Measurements from ENCODE around the gene ALDH3A1.

ALDH3A1 gene

GRCh38 chr17:19718613-19719354 is 29.3 kb downstream of the ALDH3A1 start:
- DNase-seq (ENCODE audit: low read depth) = no peak

GRCh38 chr17:19718041-19718612 is 30.0 kb downstream of the ALDH3A1 start:
- DNase-seq (ENCODE audit: low read depth) = no peak

- DNase-seq (ENCODE audit: low read depth) = no peak
Observed at GRCh38 chr17:19717411-19717908, 30.6 kb downstream of the ALDH3A1 start.

- DNase-seq (ENCODE audit: low read depth) = no peak
Observed at GRCh38 chr17:19717031-19717360, 31.1 kb downstream of the ALDH3A1 start.

GRCh38 chr17:19716108-19717030 is 31.7 kb downstream of the ALDH3A1 start, which contains the start of gene SLC47A2:
Gene SLC47A2, minus strand, starts transcription at chr17:19716584. Its CDS starts 29 bp downstream, at chr17:19716555.
- DNase-seq (ENCODE audit: low read depth) = no peak

GRCh38 chr17:19714542-19715411 is 33.3 kb downstream of the ALDH3A1 start:
- no peak for DNase-seq (ENCODE audit: low read depth)

GRCh38 chr17:19713901-19714361 is 34.2 kb downstream of the ALDH3A1 start:
- no peak for DNase-seq (ENCODE audit: low read depth)

GRCh38 chr17:19713462-19713861 is 34.6 kb downstream of the ALDH3A1 start:
- DNase-seq (ENCODE audit: low read depth) = no peak

- no peak for DNase-seq (ENCODE audit: low read depth)
Observed at GRCh38 chr17:19712436-19713004, 35.6 kb downstream of the ALDH3A1 start.

- DNase-seq (ENCODE audit: low read depth) = no peak
Observed at GRCh38 chr17:19709841-19710240, 38.3 kb downstream of the ALDH3A1 start.

- no peak for DNase-seq (ENCODE audit: low read depth)
Observed at GRCh38 chr17:19708431-19709175, 39.5 kb downstream of the ALDH3A1 start.

GRCh38 chr17:19707728-19708221 is 40.3 kb downstream of the ALDH3A1 start:
- no peak for DNase-seq (ENCODE audit: low read depth)

- DNase-seq (ENCODE audit: low read depth) = no peak
Observed at GRCh38 chr17:19706791-19707727, 41.0 kb downstream of the ALDH3A1 start.

- DNase-seq (ENCODE audit: low read depth) = no peak
Observed at GRCh38 chr17:19705771-19706770, 42.0 kb downstream of the ALDH3A1 start.

GRCh38 chr17:19705201-19705600 is 42.9 kb downstream of the ALDH3A1 start:
- no peak for DNase-seq (ENCODE audit: low read depth)

GRCh38 chr17:19703828-19704613 is 44.1 kb downstream of the ALDH3A1 start:
- no peak for DNase-seq (ENCODE audit: low read depth)
